Upper lobe of left lung (tissue), 6 donors: Measurements from ENCODE around the gene ACACB. TPM values are rescaled to one million over a fixed set of nuclear protein-coding genes. Genes with fewer than 3 reads are reported as not detected.

ENCODE experiments used
- ATAC-seq, 2 donors: fragments of 200-7000 bp; cut with Tn5 transposase; one replicate each; pipeline ENCODE4 v1.9.1; 2022; ENCODE audit warnings: mild to moderate bottlenecking in 2 of 2, moderate library complexity in 2 of 2; ENCODE audit not compliant: low FRiP score in 2 of 2
- DNase-seq, 2 donors: peaks; one replicate each; pipeline ENCODE4 v3.0.0-alpha.2; 2019 to 2020
- H3K27ac ChIP-seq, 4 donors: fragments of 200-600 bp; sonication (generic); one replicate each; pipeline ENCODE4 v1.5.1; 2016 to 2019
- H3K27me3 ChIP-seq, 4 donors: fragments of 200-600 bp; sonication (generic); one replicate each; pipeline ENCODE4 v1.5.1; 2017 to 2019
- H3K36me3 ChIP-seq, 4 donors: fragments of 200-600 bp; sonication (generic); one replicate each; pipeline ENCODE4 v1.5.1; 2016 to 2019
- H3K4me1 ChIP-seq, 4 donors: fragments of 200-600 bp; sonication (generic); one replicate each; pipeline ENCODE4 v1.5.1; 2018 to 2019
- H3K4me3 ChIP-seq, 4 donors: fragments of 200-600 bp; sonication (generic); one replicate each; pipeline ENCODE4 v1.5.1; 2017 to 2019; ENCODE audit warnings: mild to moderate bottlenecking in 2 of 4, moderate library complexity in 1 of 4
- H3K9me3 ChIP-seq, 4 donors: fragments of 200-600 bp; sonication (generic); one replicate each; pipeline ENCODE4 v1.5.1; 2018 to 2019
- EP300 ChIP-seq, 4 donors: sonication (generic); formaldehyde crosslinking; IDR thresholded peaks; one replicate each; pipeline ENCODE4 v1.5.1; 2017; ENCODE audit warnings: antibody characterized with exemption in 4 of 4, control low read depth in 2 of 4
- POLR2A ChIP-seq, 4 donors: fragments of 450-650 bp; IDR thresholded peaks; one replicate each; pipeline ENCODE4 v1.5.1; 2016 to 2017; ENCODE audit warnings: antibody characterized with exemption in 4 of 4, mild to moderate bottlenecking in 2 of 4
- POLR2AphosphoS5 ChIP-seq, 2 donors: sonication (generic); formaldehyde crosslinking; IDR thresholded peaks; one replicate each; pipeline ENCODE4 v1.5.1; 2017; ENCODE audit warnings: antibody characterized with exemption in 2 of 2
- WGBS, 2 donors: methylation state at CpG; one replicate each; pipeline ENCODE4 v1.1.5; 2017 to 2018; 5-methylcytosine and 5-hydroxymethylcytosine counted together
- total RNA-seq, 6 donors: library from RNA; depleted of rRNA in 4 of 6; stranded (reverse); fragments of >200 nt in 4 of 6; gene quantifications; one replicate each; pipeline versions ENCODE4 v1.1.0 to v1.2.1, GENCODE V29; 2016 to 2021
- TF ChIP-seq, protein P1 (sequence below), 6 experiments: fragments of 450-650 bp in 4 of 6; fragments of 200-600 bp in 2 of 6; sonication (generic) in 2 of 6; IDR thresholded peaks; one replicate each; pipeline ENCODE4 v1.5.1; 2016 to 2019; ENCODE audit warnings: antibody characterized with exemption in 6 of 6
- donor health status: DM: no; HTN: no; CAD: no; lungs with moderate emphysema.
- donor health status: DM: no; HTN: yes; CAD: no; lungs with severe emphysema.

The ACACB gene
- total RNA-seq, 6 donors from 2014 or later, result 26.3 to 202 (median 36.3) TPM

DNA sequence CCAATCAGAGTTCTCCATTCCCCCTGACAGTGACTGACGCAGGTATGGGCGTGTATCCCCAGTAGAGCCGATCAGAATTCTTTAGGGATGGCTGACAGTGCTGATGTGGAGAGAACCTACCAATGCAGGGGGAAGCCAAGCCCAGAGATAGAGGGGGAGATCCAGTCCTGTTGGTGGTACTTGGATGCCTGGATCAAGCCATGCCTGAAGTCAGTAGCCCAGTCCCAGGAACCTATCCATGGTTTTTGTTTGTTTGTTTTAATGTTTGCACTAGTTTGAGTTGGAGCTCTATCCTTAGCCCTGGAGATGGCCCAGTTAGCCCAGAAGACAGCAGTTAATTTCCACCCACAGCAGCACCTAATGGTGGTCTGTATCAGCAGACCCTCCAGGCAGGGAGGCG, 152.5 kb downstream of the ACACB start:
- H3K27me3 ChIP-seq, result no peaks in the 10 kb centered on the region
- WGBS, 2 donors, result 89 to 91% methylated on average over 4 of the region's 4 CpGs
- H3K4me3 ChIP-seq, result no peak overlapping the region
- peaks cover 0 to 6% (median 0%) of the 10 kb centered on the region in 4 donors for H3K9me3 ChIP-seq
- DNase-seq (no peak), ATAC-seq (no peak)
- peaks cover 0 to 5% (median 0%) of the 10 kb centered on the region in 4 donors for H3K4me1 ChIP-seq
- TF ChIP-seq POLR2AphosphoS5 (IDR thresholded peaks at IDR 0.05) (no peak), POLR2A (IDR thresholded peaks at IDR 0.05) (no peak), EP300 (IDR thresholded peaks at IDR 0.05) (no peak)
- TF ChIP-seq, protein P1, sequence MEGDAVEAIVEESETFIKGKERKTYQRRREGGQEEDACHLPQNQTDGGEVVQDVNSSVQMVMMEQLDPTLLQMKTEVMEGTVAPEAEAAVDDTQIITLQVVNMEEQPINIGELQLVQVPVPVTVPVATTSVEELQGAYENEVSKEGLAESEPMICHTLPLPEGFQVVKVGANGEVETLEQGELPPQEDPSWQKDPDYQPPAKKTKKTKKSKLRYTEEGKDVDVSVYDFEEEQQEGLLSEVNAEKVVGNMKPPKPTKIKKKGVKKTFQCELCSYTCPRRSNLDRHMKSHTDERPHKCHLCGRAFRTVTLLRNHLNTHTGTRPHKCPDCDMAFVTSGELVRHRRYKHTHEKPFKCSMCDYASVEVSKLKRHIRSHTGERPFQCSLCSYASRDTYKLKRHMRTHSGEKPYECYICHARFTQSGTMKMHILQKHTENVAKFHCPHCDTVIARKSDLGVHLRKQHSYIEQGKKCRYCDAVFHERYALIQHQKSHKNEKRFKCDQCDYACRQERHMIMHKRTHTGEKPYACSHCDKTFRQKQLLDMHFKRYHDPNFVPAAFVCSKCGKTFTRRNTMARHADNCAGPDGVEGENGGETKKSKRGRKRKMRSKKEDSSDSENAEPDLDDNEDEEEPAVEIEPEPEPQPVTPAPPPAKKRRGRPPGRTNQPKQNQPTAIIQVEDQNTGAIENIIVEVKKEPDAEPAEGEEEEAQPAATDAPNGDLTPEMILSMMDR (IDR thresholded peaks at IDR 0.05), result no peak
- H3K36me3 ChIP-seq, result peaks cover 7 to 44% (median 21%) of the 10 kb centered on the region in 4 donors
- no peak overlapping the region for H3K27ac ChIP-seq

GRCh38 chr12:109269428-109269827, 153.0 kb downstream of the ACACB start:
- DNase-seq, result no peak
- no peaks in the 10 kb centered on the region for H3K27me3 ChIP-seq
- no peak overlapping the region for H3K4me3 ChIP-seq
- H3K4me1 ChIP-seq, result peaks cover 0 to 2% (median 0%) of the 10 kb centered on the region in 4 donors
- no peak for ATAC-seq
- 58 to 64% methylated on average over 3 of the region's 3 CpGs for WGBS, 2 donors
- TF ChIP-seq POLR2AphosphoS5 (IDR thresholded peaks at IDR 0.05), result no peak
- TF ChIP-seq, protein P1 (IDR thresholded peaks at IDR 0.05), result no peak
- no peak for TF ChIP-seq POLR2A (IDR thresholded peaks at IDR 0.05)
- no peak for TF ChIP-seq EP300 (IDR thresholded peaks at IDR 0.05)
- peaks cover 0 to 6% (median 0%) of the 10 kb centered on the region in 4 donors for H3K9me3 ChIP-seq
- H3K36me3 ChIP-seq, result peaks cover 7 to 39% (median 21%) of the 10 kb centered on the region in 4 donors
- no peak overlapping the region for H3K27ac ChIP-seq

DNA sequence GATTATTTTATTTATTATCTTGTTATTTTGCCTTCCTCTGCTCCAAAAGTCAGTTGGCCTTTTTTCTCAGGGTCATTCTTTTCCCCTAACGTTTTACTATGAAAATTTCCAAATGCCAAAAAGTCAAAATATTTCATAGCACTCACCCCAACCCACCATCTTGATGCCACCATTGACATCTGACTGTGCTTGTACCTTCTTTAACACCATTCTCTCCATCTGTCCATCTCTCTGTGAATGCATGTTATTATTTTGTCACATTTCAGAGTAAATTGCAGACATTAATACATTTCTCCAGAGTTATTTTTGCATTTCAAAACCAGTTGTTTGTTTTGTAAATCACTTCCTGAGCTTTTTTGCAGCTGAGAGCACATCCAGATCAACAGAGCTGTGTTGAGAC, 154.1 kb downstream of the ACACB start:
- no peak overlapping the region for H3K27ac ChIP-seq
- H3K36me3 ChIP-seq, result peaks cover 3 to 29% (median 15%) of the 10 kb centered on the region in 4 donors
- TF ChIP-seq, protein P1 (IDR thresholded peaks at IDR 0.05), result no peak
- no peak for TF ChIP-seq POLR2A (IDR thresholded peaks at IDR 0.05)
- no peak for TF ChIP-seq POLR2AphosphoS5 (IDR thresholded peaks at IDR 0.05)
- no peak for TF ChIP-seq EP300 (IDR thresholded peaks at IDR 0.05)
- no peak overlapping the region for H3K4me3 ChIP-seq
- H3K27me3 ChIP-seq, result no peaks in the 10 kb centered on the region
- no peaks in the 10 kb centered on the region for H3K4me1 ChIP-seq
- H3K9me3 ChIP-seq, result peaks cover 0 to 6% (median 0%) of the 10 kb centered on the region in 4 donors
- DNase-seq (no peak), ATAC-seq (no peak)
- WGBS, 2 donors, result 33 to 49% methylated on average over 1 of the region's 1 CpG

DNA sequence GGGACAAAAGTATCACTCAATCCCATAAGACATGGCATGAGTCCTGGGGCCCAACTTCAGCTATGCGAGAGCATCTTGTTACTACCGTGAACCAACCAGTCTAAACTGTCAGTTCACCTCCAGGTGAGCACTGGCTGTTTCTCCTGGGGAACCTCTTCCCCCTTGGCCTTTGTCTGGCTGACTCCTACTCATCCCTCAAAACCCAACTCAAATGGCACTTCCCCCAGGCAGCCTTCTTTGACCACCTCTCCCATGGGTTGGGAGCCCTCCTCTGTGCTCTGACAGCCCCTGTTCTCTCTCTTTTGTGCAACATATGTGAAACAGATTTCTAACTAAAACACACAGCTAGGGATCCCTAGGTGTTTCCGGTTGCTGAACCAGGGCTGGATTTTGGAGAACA, 155.0 kb downstream of the ACACB start:
- H3K27me3 ChIP-seq, result no peaks in the 10 kb centered on the region
- WGBS, 2 donors, result 93 to 96% methylated on average over 3 of the region's 3 CpGs
- ATAC-seq (no peak), DNase-seq (no peak)
- H3K27ac ChIP-seq, result no peak overlapping the region
- peaks cover 0 to 6% (median 0%) of the 10 kb centered on the region in 4 donors for H3K9me3 ChIP-seq
- no peak overlapping the region for H3K4me3 ChIP-seq
- no peaks in the 10 kb centered on the region for H3K4me1 ChIP-seq
- TF ChIP-seq POLR2A (IDR thresholded peaks at IDR 0.05), result no peak
- no peak for TF ChIP-seq EP300 (IDR thresholded peaks at IDR 0.05)
- TF ChIP-seq, protein P1 (IDR thresholded peaks at IDR 0.05), result no peak
- no peak for TF ChIP-seq POLR2AphosphoS5 (IDR thresholded peaks at IDR 0.05)
- peaks cover 0 to 19% (median 7%) of the 10 kb centered on the region in 4 donors for H3K36me3 ChIP-seq

DNA sequence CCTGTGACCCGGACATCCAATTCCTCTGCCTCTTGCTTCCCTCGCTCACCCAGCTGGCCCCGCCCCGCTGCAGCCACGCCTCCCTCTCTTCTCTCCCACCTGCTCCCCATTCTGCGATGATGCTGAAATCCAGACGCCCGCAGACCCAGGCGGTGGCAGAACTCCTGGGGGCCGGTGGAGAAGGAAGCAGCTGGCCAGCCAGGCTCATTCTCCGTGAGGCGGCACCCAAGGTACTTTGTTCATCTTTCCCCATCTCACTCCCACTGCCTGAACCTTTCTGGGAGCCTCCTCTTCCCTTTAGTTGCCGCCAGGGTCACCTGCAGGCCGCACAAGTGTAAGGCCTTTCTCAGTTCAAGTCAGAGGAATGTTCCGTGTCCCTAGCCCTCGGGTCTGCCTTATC, 157.0 kb downstream of the ACACB start:
- whole genome bisulfite sequencing, 2 donors, result 19 to 29% methylated on average over 15 to 16 of the region's 16 CpGs
- DNase-seq, result peak in 1 of 2 donors; percentile 77

More for the DNA sequence above, 157.0 kb downstream of the ACACB start:
- Histone ChIP-seq H3K27ac (no peak overlapping the region), H3K27me3 (no peaks in the 10 kb centered on the region), H3K9me3 (peaks cover 0 to 6% (median 0%) of the 10 kb centered on the region in 4 donors), H3K4me1 (peaks cover 0 to 4% (median under 1%) of the 10 kb centered on the region in 4 donors), H3K36me3 (peaks cover 0 to 2% (median 0%) of the 10 kb centered on the region in 4 donors), H3K4me3 (no peak overlapping the region)
- ATAC-seq, result no peak
- TF ChIP-seq EP300 (IDR thresholded peaks at IDR 0.05), result no peak
- TF ChIP-seq POLR2AphosphoS5 (IDR thresholded peaks at IDR 0.05), result no peak
- no peak for TF ChIP-seq POLR2A (IDR thresholded peaks at IDR 0.05)
- TF ChIP-seq, protein P1 (IDR thresholded peaks at IDR 0.05), result no peak
